Loucy (cell line): Measurements from ENCODE around the gene KLHDC10.
"Not testable (repeated sequence)": the region's sequence is repeated elsewhere in the genome, so short reads cannot be mapped to it uniquely, and the experiment has no call there.

ENCODE experiments used
- H2AFZ ChIP-seq: fragments of 200-600 bp; sonication (generic); 2 replicates; pipeline ENCODE4 v1.6.0; 2016; ENCODE audit warnings: antibody characterized with exemption, mild to moderate bottlenecking, low read length, moderate library complexity
- H3F3A ChIP-seq: fragments of 200-600 bp; 2 replicates; pipeline ENCODE4 v1.6.0; 2016; ENCODE audit warnings: antibody characterized with exemption, low read depth, mild to moderate bottlenecking
- H3K27me3 ChIP-seq: fragments of 200-600 bp; sonication (generic); 2 replicates; pipeline ENCODE4 v1.6.1; 2014; ENCODE audit warnings: low read length, mild to moderate bottlenecking; ENCODE audit not compliant: insufficient read depth, poor library complexity, severe bottlenecking
- H3K36me3 ChIP-seq: fragments of 200-600 bp; sonication (generic); 2 replicates; pipeline ENCODE4 v1.6.1; 2016; ENCODE audit warnings: low read length; ENCODE audit not compliant: insufficient read depth
- H3K4me1 ChIP-seq: fragments of 200-600 bp; sonication (generic); 2 replicates; pipeline ENCODE4 v1.5.1; 2014; ENCODE audit warnings: low read length, mild to moderate bottlenecking; ENCODE audit not compliant: insufficient read depth, poor library complexity, severe bottlenecking
- H3K4me2 ChIP-seq: fragments of 200-600 bp; sonication (generic); 2 replicates; pipeline ENCODE4 v1.6.0; 2014; ENCODE audit warnings: antibody characterized with exemption, low read length, low read depth, mild to moderate bottlenecking; ENCODE audit not compliant: poor library complexity, severe bottlenecking
- H3K4me3 ChIP-seq: fragments of 200-600 bp; sonication (generic); 2 replicates; pipeline ENCODE4 v1.5.1; 2014; ENCODE audit warnings: low read length, mild to moderate bottlenecking, mixed read lengths; ENCODE audit not compliant: poor library complexity, severe bottlenecking
- H3K79me2 ChIP-seq: fragments of 200-600 bp; sonication (generic); 2 replicates; pipeline ENCODE4 v1.6.1; 2014; ENCODE audit warnings: low read length; ENCODE audit not compliant: insufficient read depth
- H3K9ac ChIP-seq: fragments of 200-600 bp; sonication (generic); 2 replicates; pipeline ENCODE4 v1.6.0; 2014; ENCODE audit warnings: mild to moderate bottlenecking, low read depth, low read length, moderate library complexity; ENCODE audit not compliant: poor library complexity, severe bottlenecking
- H3K9me2 ChIP-seq: fragments of 200-600 bp; sonication (generic); replicated peaks from 2 replicates; pipeline ENCODE4 v1.6.1; 2016; ENCODE audit warnings: low read depth, low read length, mixed read lengths
- H3K9me3 ChIP-seq: fragments of 200-600 bp; sonication (generic); 2 replicates; pipeline ENCODE4 v1.6.1; 2014; ENCODE audit warnings: mild to moderate bottlenecking, antibody characterized with exemption, low read length, low read depth; ENCODE audit not compliant: insufficient read depth
- H4K20me1 ChIP-seq: fragments of 200-600 bp; sonication (generic); 2 replicates; pipeline ENCODE4 v1.6.0; 2014; ENCODE audit warnings: antibody characterized with exemption, low read length, mild to moderate bottlenecking; ENCODE audit not compliant: insufficient read depth, poor library complexity, severe bottlenecking
- CTCF ChIP-seq: fragments of 200-600 bp; sonication (generic); conservative IDR thresholded peaks from 2 replicates; pipeline ENCODE4 v1.5.1; 2014; ENCODE audit warnings: mild to moderate bottlenecking, antibody characterized with exemption, low read length
- EZH2phosphoT487 ChIP-seq: fragments of 200-600 bp; IDR thresholded peaks from 2 replicates; pipeline ENCODE4 v1.6.1; 2018; ENCODE audit warnings: antibody characterized with exemption, mild to moderate bottlenecking, moderate library complexity, borderline replicate concordance

The KLHDC10 gene

GRCh38 chr7:130123501-130123900, 53.2 kb downstream of the KLHDC10 start:
- H3K9ac ChIP-seq: no peak overlapping the region
- TF ChIP-seq EZH2phosphoT487 (no peak), CTCF (no peak)
- H3F3A ChIP-seq: no peaks in the 10 kb centered on the region
- no peak overlapping the region for H3K4me3 ChIP-seq
- H3K4me1 ChIP-seq: no peaks in the 10 kb centered on the region
- H2AFZ ChIP-seq: no peak overlapping the region
- H3K27me3 ChIP-seq: no peaks in the 10 kb centered on the region
- H4K20me1 ChIP-seq: no peaks in the 10 kb centered on the region
- H3K9me3 ChIP-seq: no peaks in the 10 kb centered on the region
- H3K4me2 ChIP-seq: no peak overlapping the region
- H3K36me3 ChIP-seq: peaks cover 49% of the 10 kb centered on the region; the same call in 1 of the 2 replicates
- H3K79me2 ChIP-seq: no peaks in the 10 kb centered on the region
- H3K9me2 ChIP-seq: no peaks in the 10 kb centered on the region

DNA sequence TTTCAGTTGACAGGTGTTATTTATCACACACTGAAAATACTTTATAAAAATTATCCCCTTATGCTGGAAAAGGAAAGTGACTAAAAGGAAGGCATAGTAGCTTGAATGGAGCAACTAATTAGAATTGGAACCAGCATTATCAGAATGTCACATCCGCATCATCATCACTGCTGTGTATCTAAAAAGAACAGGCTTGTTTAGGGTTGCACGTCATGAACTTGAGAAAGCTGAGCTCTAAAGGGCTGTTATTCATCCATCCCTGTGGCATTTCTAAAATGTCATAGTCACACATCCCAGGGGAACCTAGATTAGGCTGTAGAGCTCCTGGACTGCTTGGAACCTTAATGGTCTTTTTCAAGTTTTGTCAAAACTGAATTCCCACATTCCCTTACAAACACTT, 54.4 kb downstream of the KLHDC10 start:
- no peaks in the 10 kb centered on the region for H3F3A ChIP-seq
- H3K9me2 ChIP-seq: no peaks in the 10 kb centered on the region
- no peaks in the 10 kb centered on the region for H3K79me2 ChIP-seq
- H3K4me2 ChIP-seq: no peak overlapping the region
- H2AFZ ChIP-seq: no peak overlapping the region
- no peak overlapping the region for H3K9ac ChIP-seq
- no peak overlapping the region for H3K4me3 ChIP-seq
- H3K36me3 ChIP-seq: peaks cover 58% of the 10 kb centered on the region; the same call in 1 of the 2 replicates
- no peaks in the 10 kb centered on the region for H4K20me1 ChIP-seq
- no peaks in the 10 kb centered on the region for H3K4me1 ChIP-seq
- no peaks in the 10 kb centered on the region for H3K27me3 ChIP-seq
- TF ChIP-seq EZH2phosphoT487 (no peak), CTCF (no peak)
- H3K9me3 ChIP-seq: no peaks in the 10 kb centered on the region

- not testable (repeated sequence) for H3K9me3 ChIP-seq, H3K4me1 ChIP-seq, H3K27me3 ChIP-seq, H3K9ac ChIP-seq, H2AFZ ChIP-seq, H3K4me3 ChIP-seq, H3K9me2 ChIP-seq, H3F3A ChIP-seq, H4K20me1 ChIP-seq, H3K4me2 ChIP-seq, H3K79me2 ChIP-seq
- peaks cover 69% of the 10 kb centered on the region; the same call in 1 of the 2 replicates for H3K36me3 ChIP-seq
Measured at GRCh38 chr7:130126840-130127239, 56.5 kb downstream of the KLHDC10 start.

- TF ChIP-seq EZH2phosphoT487: no peak
- H3F3A ChIP-seq: no peaks in the 10 kb centered on the region
- no peak overlapping the region for H3K4me3 ChIP-seq
- H3K9me3 ChIP-seq: no peaks in the 10 kb centered on the region
- no peaks in the 10 kb centered on the region for H4K20me1 ChIP-seq
- H3K36me3 ChIP-seq: peaks cover 64% of the 10 kb centered on the region; the same call in 1 of the 2 replicates
- no peaks in the 10 kb centered on the region for H3K79me2 ChIP-seq
- no peaks in the 10 kb centered on the region for H3K9me2 ChIP-seq
- H3K9ac ChIP-seq: no peak overlapping the region
- H3K4me2 ChIP-seq: no peak overlapping the region
- no peak overlapping the region for H2AFZ ChIP-seq
- H3K27me3 ChIP-seq: no peaks in the 10 kb centered on the region
- H3K4me1 ChIP-seq: no peaks in the 10 kb centered on the region
Measured at GRCh38 chr7:130127404-130127803, 57.1 kb downstream of the KLHDC10 start.
